ENCODE data around the gene ATRNL1.
"Not testable (repeated sequence)": the region's sequence is repeated elsewhere in the genome, so short reads cannot be mapped to it uniquely, and the experiment has no call there.

ATRNL1 gene

DNA sequence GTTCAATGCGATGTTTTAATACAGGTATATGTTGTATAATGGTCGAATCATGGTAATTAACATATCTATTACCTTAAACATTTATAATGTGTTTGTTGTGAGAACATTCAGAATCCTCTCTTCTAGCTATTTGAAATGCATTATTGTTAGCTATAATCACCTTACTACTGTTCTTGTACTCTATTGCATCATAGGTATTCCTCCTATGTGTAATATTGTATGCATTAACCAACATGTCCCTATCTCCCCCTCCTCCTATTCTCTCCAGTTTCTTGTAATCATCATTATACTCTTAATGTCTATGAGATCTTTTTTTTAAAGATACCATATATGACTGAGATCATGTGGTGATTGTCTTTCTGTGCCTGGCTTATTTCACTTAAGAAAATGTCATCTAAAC is 235.2 kb downstream of the ATRNL1 start:
- Histone ChIP-seq H4K20me1 (ENCODE audit: insufficient read depth, low read length) (no peaks in the 10 kb centered on the region), H3K9me3 (ENCODE audit: insufficient read depth, low read length) (no peaks in the 10 kb centered on the region), H3K4me1 (ENCODE audit: low read length) (no peaks in the 10 kb centered on the region), H3K79me2 (ENCODE audit: low read length) (no peaks in the 10 kb centered on the region), H3K36me3 (replicated peaks; ENCODE audit: low read depth, low read length) (no peaks in the 10 kb centered on the region), H3K27ac (ENCODE audit: low read length) (no peak overlapping the region), H3K27me3 (ENCODE audit: low read depth, low read length) (no peaks in the 10 kb centered on the region), H3K4me2 (ENCODE audit: low read length) (no peak overlapping the region), H3K4me3 (ENCODE audit: low read length) (no peak overlapping the region), H2AFZ (ENCODE audit: low read depth, low read length) (no peak overlapping the region), H3K9ac (ENCODE audit: low read length) (no peak overlapping the region)
- no peak for TF ChIP-seq EZH2phosphoT487 (IDR thresholded peaks at IDR 0.05; ENCODE audit: low read depth)
- TF ChIP-seq, protein P1, sequence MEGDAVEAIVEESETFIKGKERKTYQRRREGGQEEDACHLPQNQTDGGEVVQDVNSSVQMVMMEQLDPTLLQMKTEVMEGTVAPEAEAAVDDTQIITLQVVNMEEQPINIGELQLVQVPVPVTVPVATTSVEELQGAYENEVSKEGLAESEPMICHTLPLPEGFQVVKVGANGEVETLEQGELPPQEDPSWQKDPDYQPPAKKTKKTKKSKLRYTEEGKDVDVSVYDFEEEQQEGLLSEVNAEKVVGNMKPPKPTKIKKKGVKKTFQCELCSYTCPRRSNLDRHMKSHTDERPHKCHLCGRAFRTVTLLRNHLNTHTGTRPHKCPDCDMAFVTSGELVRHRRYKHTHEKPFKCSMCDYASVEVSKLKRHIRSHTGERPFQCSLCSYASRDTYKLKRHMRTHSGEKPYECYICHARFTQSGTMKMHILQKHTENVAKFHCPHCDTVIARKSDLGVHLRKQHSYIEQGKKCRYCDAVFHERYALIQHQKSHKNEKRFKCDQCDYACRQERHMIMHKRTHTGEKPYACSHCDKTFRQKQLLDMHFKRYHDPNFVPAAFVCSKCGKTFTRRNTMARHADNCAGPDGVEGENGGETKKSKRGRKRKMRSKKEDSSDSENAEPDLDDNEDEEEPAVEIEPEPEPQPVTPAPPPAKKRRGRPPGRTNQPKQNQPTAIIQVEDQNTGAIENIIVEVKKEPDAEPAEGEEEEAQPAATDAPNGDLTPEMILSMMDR (IDR thresholded peaks at IDR 0.05; ENCODE audit: low read depth, low read length): no peak

DNA sequence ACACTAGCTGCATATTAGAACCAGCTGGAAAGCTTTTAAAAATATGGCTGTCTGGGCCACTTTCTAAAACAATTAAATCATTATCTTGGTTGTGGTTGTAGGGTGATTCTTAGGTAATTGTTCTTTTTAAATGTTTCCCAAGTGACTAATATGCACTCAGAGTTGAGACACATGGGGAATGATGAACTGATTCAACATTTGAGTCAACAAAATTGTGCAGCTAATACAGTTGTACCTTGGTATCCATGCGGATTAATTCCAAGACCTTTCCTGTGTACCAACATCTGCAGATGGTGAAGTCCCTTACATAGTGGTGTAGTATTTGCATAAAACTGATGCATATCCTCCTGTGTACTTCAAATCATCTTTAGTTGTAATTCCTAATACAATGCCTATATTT is 242.2 kb downstream of the ATRNL1 start:
- H3K36me3 ChIP-seq (replicated peaks; ENCODE audit: low read depth, low read length): no peaks in the 10 kb centered on the region
- no peak overlapping the region for H3K9ac ChIP-seq (ENCODE audit: low read length)
- no peaks in the 10 kb centered on the region for H3K4me1 ChIP-seq (ENCODE audit: low read length)
- H3K4me2 ChIP-seq (ENCODE audit: low read length): no peak overlapping the region
- H3K27me3 ChIP-seq (ENCODE audit: low read depth, low read length): no peaks in the 10 kb centered on the region
- no peak overlapping the region for H3K27ac ChIP-seq (ENCODE audit: low read length)
- H3K4me3 ChIP-seq (ENCODE audit: low read length): no peak overlapping the region
- H2AFZ ChIP-seq (ENCODE audit: low read depth, low read length): no peak overlapping the region
- no peaks in the 10 kb centered on the region for H3K79me2 ChIP-seq (ENCODE audit: low read length)
- H3K9me3 ChIP-seq (ENCODE audit: insufficient read depth, low read length): no peaks in the 10 kb centered on the region
- H4K20me1 ChIP-seq (ENCODE audit: insufficient read depth, low read length): no peaks in the 10 kb centered on the region
- TF ChIP-seq, protein P1 (IDR thresholded peaks at IDR 0.05; ENCODE audit: low read depth, low read length): no peak
- TF ChIP-seq EZH2phosphoT487 (IDR thresholded peaks at IDR 0.05; ENCODE audit: low read depth): no peak

DNA sequence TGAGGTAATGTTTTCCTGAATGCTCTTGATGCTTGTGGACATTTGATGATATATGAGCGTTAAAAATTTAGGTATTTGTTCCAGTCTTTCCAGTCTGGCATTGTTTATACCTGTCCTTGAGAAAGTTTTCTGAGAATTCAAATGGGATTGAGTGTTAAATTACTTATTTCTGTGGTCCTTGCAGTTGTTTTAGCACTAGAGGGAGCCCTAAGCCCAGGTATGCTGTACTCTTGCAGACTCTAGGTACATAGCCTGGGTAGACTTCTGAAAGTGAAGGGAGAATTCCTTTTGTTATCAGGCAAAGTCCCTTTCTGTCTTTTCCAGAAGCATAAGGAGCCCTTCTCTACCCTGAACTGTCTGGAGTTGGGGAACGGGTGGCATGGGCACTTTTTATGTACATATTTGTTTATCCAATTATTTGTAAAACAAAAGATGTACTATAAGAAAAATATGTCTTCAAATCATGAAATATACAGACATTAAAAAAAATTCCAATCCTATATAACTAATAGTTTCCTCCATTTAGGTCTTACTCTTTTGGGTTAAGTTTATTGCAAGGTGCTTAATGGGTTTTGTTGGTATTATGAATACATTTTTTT is 262.1 kb downstream of the ATRNL1 start:
- Histone ChIP-seq H3K4me2 (ENCODE audit: low read length) (no peak overlapping the region), H4K20me1 (ENCODE audit: insufficient read depth, low read length) (no peaks in the 10 kb centered on the region), H3K4me1 (ENCODE audit: low read length) (no peaks in the 10 kb centered on the region), H3K4me3 (ENCODE audit: low read length) (no peak overlapping the region), H3K79me2 (ENCODE audit: low read length) (no peaks in the 10 kb centered on the region), H3K9ac (ENCODE audit: low read length) (no peak overlapping the region), H3K27me3 (ENCODE audit: low read depth, low read length) (no peaks in the 10 kb centered on the region), H3K36me3 (replicated peaks; ENCODE audit: low read depth, low read length) (no peaks in the 10 kb centered on the region), H3K9me3 (ENCODE audit: insufficient read depth, low read length) (no peaks in the 10 kb centered on the region), H2AFZ (ENCODE audit: low read depth, low read length) (no peak overlapping the region), H3K27ac (ENCODE audit: low read length) (no peak overlapping the region)
- no peak for TF ChIP-seq EZH2phosphoT487 (IDR thresholded peaks at IDR 0.05; ENCODE audit: low read depth)
- TF ChIP-seq, protein P1 (IDR thresholded peaks at IDR 0.05; ENCODE audit: low read depth, low read length): peak; percentile 68

DNA sequence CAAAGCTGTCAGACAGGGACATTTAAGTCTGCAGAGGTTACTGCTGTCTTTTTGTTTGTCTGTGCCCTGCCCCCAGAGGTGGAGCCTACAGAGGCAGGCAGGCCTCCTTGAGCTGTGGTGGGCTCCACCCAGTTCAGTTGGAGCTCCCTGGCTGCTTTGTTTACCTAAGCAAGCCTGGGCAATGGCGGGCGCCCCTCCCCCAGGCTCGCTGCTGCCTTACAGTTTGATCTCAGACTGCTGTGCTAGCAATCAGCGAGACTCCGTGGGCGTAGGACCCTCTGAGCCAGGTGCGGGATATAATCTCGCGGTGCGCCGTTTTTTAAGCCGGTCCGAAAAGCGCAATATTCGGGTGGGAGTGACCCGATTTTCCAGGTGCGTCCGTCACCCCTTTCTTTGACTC is 274.8 kb downstream of the ATRNL1 start:
- not testable (repeated sequence) for H3K9ac ChIP-seq (ENCODE audit: low read length); H3K4me1 ChIP-seq (ENCODE audit: low read length); H3K27ac ChIP-seq (ENCODE audit: low read length); H3K79me2 ChIP-seq (ENCODE audit: low read length); H4K20me1 ChIP-seq (ENCODE audit: insufficient read depth, low read length); H3K4me2 ChIP-seq (ENCODE audit: low read length); H3K9me3 ChIP-seq (ENCODE audit: insufficient read depth, low read length); H2AFZ ChIP-seq (ENCODE audit: low read depth, low read length); H3K27me3 ChIP-seq (ENCODE audit: low read depth, low read length); H3K36me3 ChIP-seq (replicated peaks; ENCODE audit: low read depth, low read length); H3K4me3 ChIP-seq (ENCODE audit: low read length)
